Small intestine (tissue), 7 donors: ENCODE results near the gene ACER1. TPM values are rescaled to one million over a fixed set of nuclear protein-coding genes. Genes with fewer than 3 reads are reported as not detected.
"Not testable (repeated sequence)": the region's sequence is repeated elsewhere in the genome, so short reads cannot be mapped to it uniquely, and the experiment has no call there.

Experiments used
- DNase-seq, 2 donors: peaks; one replicate each; pipeline versions ENCODE4 v3.0.0 to v3.0.0-alpha.2; 2013
- FAIRE-seq: peaks from 2 replicates; lab custom pipeline; 2012; peaks lifted over from hg19 to GRCh38; lab: Jason Lieb, UNC
- H3K27ac ChIP-seq, 3 donors: one replicate each; pipeline ENCODE4 v1.5.1; 2013; ENCODE audit warnings: low read length in 2 of 3, mild to moderate bottlenecking in 2 of 3, control low read depth in 1 of 3, inconsistent platforms in 1 of 3, low read depth in 1 of 3, moderate library complexity in 1 of 3
- H3K27me3 ChIP-seq, 3 donors: one replicate each; pipeline ENCODE4 v1.6.1; 2013; ENCODE audit warnings: low read length in 3 of 3, inconsistent platforms in 1 of 3; ENCODE audit not compliant: control insufficient read depth in 3 of 3, insufficient read depth in 3 of 3
- H3K36me3 ChIP-seq, 3 donors: one replicate each; pipeline ENCODE4 v1.6.1; 2013; ENCODE audit warnings: low read length in 3 of 3, inconsistent platforms in 1 of 3, low read depth in 1 of 3, mild to moderate bottlenecking in 1 of 3, moderate library complexity in 1 of 3; ENCODE audit not compliant: control insufficient read depth in 3 of 3, insufficient read depth in 2 of 3
- H3K4me1 ChIP-seq, 3 donors: one replicate each; pipeline ENCODE4 v1.6.1; 2013; ENCODE audit warnings: low read length in 2 of 3, inconsistent platforms in 1 of 3, low read depth in 1 of 3, mild to moderate bottlenecking in 1 of 3, moderate library complexity in 1 of 3; ENCODE audit not compliant: control insufficient read depth in 3 of 3, insufficient read depth in 2 of 3
- H3K4me3 ChIP-seq, 3 donors: one replicate each; pipeline ENCODE4 v1.5.1; 2013; ENCODE audit warnings: low read length in 3 of 3, control low read depth in 1 of 3, inconsistent platforms in 1 of 3, low read depth in 1 of 3, mild to moderate bottlenecking in 1 of 3, moderate library complexity in 1 of 3
- H3K9me3 ChIP-seq, 2 donors: one replicate each; pipeline ENCODE4 v1.6.1; 2013; ENCODE audit warnings: low read depth in 1 of 2, low read length in 1 of 2; ENCODE audit not compliant: control insufficient read depth in 2 of 2, insufficient read depth in 1 of 2
- WGBS, 3 donors: extraction: QIAGEN DNeasy Blood & Tissue Kit; methylation state at CpG; one replicate each; pipeline ENCODE4 v1.1.7; 2013; 5-methylcytosine and 5-hydroxymethylcytosine counted together
- polyA plus RNA-seq, 4 donors: library from polyadenylated mRNA; stranded (reverse) in 3 of 4; unstranded in 1 of 4; fragments of 200-250 nt in 3 of 4; fragments of 120-200 nt in 1 of 4; gene quantifications; one replicate each; pipeline versions ENCODE4 v1.2.1 to v1.2.3, GENCODE V29; 2013
- donor health status: healthy with polysubstance abuse.
- donor health status: control.
- donor health status: control.
- donor health status: Bipolar disorder and iron deficiency.
- donor health status: healthy.

ACER1 gene
- polyA plus RNA-seq, 4 donors, result 0.06 TPM; not detected in 3

GRCh38 chr19:6322284-6322683 is 11.1 kb downstream of the ACER1 start:
- Histone ChIP-seq H3K9me3 (no peaks in the 10 kb centered on the region), H3K27me3 (peaks cover 0 to 2% (median 0%) of the 10 kb centered on the region in 3 donors), H3K27ac (no peak overlapping the region), H3K36me3 (no peaks in the 10 kb centered on the region), H3K4me1 (no peaks in the 10 kb centered on the region), H3K4me3 (no peak overlapping the region)
- no peak for DNase-seq
- WGBS, 3 donors, result 45 to 58% (median 47%) methylated on average over 3 of the region's 3 CpGs
- FAIRE-seq, result no peak

- Histone ChIP-seq H3K27me3 (peaks cover 0 to 2% (median 0%) of the 10 kb centered on the region in 3 donors), H3K36me3 (no peaks in the 10 kb centered on the region), H3K27ac (no peak overlapping the region), H3K4me3 (no peak overlapping the region), H3K4me1 (no peaks in the 10 kb centered on the region), H3K9me3 (no peaks in the 10 kb centered on the region)
- WGBS, 3 donors, result 23 to 39% (median 35%) methylated on average over 4 of the region's 4 CpGs
- FAIRE-seq (no peak), DNase-seq (no peak)
These were observed 14.0 kb downstream of the ACER1 start for GRCh38 chr19:6319376-6319775.

- DNase-seq (no peak), FAIRE-seq (no peak)
- Histone ChIP-seq H3K4me1 (no peaks in the 10 kb centered on the region), H3K27ac (no peak overlapping the region), H3K4me3 (no peak overlapping the region), H3K27me3 (peaks cover 0 to 2% (median 0%) of the 10 kb centered on the region in 3 donors), H3K36me3 (no peaks in the 10 kb centered on the region), H3K9me3 (peaks cover 0 to under 1% of the 10 kb centered on the region in 2 donors)
- 69 to 75% (median 71%) methylated on average over 5 of the region's 5 CpGs for WGBS, 3 donors
These were observed 14.6 kb downstream of the ACER1 start for GRCh38 chr19:6318772-6319171.

- not testable (repeated sequence) for H3K9me3 ChIP-seq, H3K27me3 ChIP-seq, H3K4me3 ChIP-seq, H3K36me3 ChIP-seq, FAIRE-seq, H3K27ac ChIP-seq, H3K4me1 ChIP-seq, DNase-seq
- WGBS, 3 donors, result 78 to 90% (median 88%) methylated on average over 5 of the region's 5 CpGs
These were observed 17.8 kb downstream of the ACER1 start for GRCh38 chr19:6315646-6316045.

GRCh38 chr19:6313398-6313969 is 19.9 kb downstream of the ACER1 start:
- Histone ChIP-seq H3K9me3 (peaks cover 0 to 7% of the 10 kb centered on the region in 2 donors), H3K4me3 (no peak overlapping the region), H3K36me3 (no peaks in the 10 kb centered on the region), H3K27me3 (peaks cover 0 to 4% (median 0%) of the 10 kb centered on the region in 3 donors), H3K27ac (no peak overlapping the region), H3K4me1 (no peaks in the 10 kb centered on the region)
- 58 to 79% (median 73%) methylated on average over 5 of the region's 5 CpGs for WGBS, 3 donors
- FAIRE-seq (no peak), DNase-seq (no peak)

- Histone ChIP-seq H3K9me3 (peaks cover 0 to 7% of the 10 kb centered on the region in 2 donors), H3K4me3 (no peak overlapping the region), H3K36me3 (no peaks in the 10 kb centered on the region), H3K27ac (no peak overlapping the region), H3K27me3 (peaks cover 0 to 4% (median 0%) of the 10 kb centered on the region in 3 donors), H3K4me1 (no peaks in the 10 kb centered on the region)
- WGBS, 3 donors, result 60 to 70% (median 67%) methylated on average over 9 of the region's 9 CpGs
- FAIRE-seq (no peak), DNase-seq (no peak)
These were observed 21.4 kb downstream of the ACER1 start for GRCh38 chr19:6312018-6312417.

- 84 to 93% (median 86%) methylated on average over 2 to 5 of the region's 5 CpGs for WGBS, 3 donors
- H3K36me3 ChIP-seq, result no peaks in the 10 kb centered on the region
- no peaks in the 10 kb centered on the region for H3K27me3 ChIP-seq
- H3K4me3 ChIP-seq, result no peak overlapping the region
- no peak overlapping the region for H3K27ac ChIP-seq
- DNase-seq (no peak), FAIRE-seq (no peak)
- peaks cover 3 to 15% of the 10 kb centered on the region in 2 donors for H3K9me3 ChIP-seq
- no peaks in the 10 kb centered on the region for H3K4me1 ChIP-seq
These were observed 35.0 kb downstream of the ACER1 start for GRCh38 chr19:6298413-6298812.

- 72 to 78% (median 78%) methylated on average over 6 of the region's 6 CpGs for WGBS, 3 donors
- Histone ChIP-seq H3K27me3 (no peaks in the 10 kb centered on the region), H3K4me3 (no peak overlapping the region), H3K27ac (no peak overlapping the region), H3K4me1 (no peaks in the 10 kb centered on the region), H3K36me3 (no peaks in the 10 kb centered on the region), H3K9me3 (peaks cover 3 to 27% of the 10 kb centered on the region in 2 donors)
- DNase-seq (no peak), FAIRE-seq (no peak)
These were observed 36.2 kb downstream of the ACER1 start for GRCh38 chr19:6297202-6297601.

- H3K9me3 ChIP-seq, result peaks cover 16 to 62% of the 10 kb centered on the region in 2 donors
- H3K27ac ChIP-seq, result no peak overlapping the region
- no peaks in the 10 kb centered on the region for H3K36me3 ChIP-seq
- no peaks in the 10 kb centered on the region for H3K4me1 ChIP-seq
- FAIRE-seq, result no peak
- DNase-seq, result no peak
- WGBS, 3 donors, result 54 to 69% (median 65%) methylated on average over 4 of the region's 4 CpGs
- H3K4me3 ChIP-seq, result no peak overlapping the region
- no peaks in the 10 kb centered on the region for H3K27me3 ChIP-seq
These were observed 41.4 kb downstream of the ACER1 start for GRCh38 chr19:6292006-6292405.
